Measurements from ENCODE around the gene PACS1. TPM values are rescaled to one million over a fixed set of nuclear protein-coding genes. Genes with fewer than 3 reads are reported as not detected.
"Not testable (repeated sequence)": the region's sequence is repeated elsewhere in the genome, so short reads cannot be mapped to it uniquely, and the experiment has no call there.

PACS1 gene
- total RNA-seq, 1 donor from 2014 or later: 74.4 TPM

DNA sequence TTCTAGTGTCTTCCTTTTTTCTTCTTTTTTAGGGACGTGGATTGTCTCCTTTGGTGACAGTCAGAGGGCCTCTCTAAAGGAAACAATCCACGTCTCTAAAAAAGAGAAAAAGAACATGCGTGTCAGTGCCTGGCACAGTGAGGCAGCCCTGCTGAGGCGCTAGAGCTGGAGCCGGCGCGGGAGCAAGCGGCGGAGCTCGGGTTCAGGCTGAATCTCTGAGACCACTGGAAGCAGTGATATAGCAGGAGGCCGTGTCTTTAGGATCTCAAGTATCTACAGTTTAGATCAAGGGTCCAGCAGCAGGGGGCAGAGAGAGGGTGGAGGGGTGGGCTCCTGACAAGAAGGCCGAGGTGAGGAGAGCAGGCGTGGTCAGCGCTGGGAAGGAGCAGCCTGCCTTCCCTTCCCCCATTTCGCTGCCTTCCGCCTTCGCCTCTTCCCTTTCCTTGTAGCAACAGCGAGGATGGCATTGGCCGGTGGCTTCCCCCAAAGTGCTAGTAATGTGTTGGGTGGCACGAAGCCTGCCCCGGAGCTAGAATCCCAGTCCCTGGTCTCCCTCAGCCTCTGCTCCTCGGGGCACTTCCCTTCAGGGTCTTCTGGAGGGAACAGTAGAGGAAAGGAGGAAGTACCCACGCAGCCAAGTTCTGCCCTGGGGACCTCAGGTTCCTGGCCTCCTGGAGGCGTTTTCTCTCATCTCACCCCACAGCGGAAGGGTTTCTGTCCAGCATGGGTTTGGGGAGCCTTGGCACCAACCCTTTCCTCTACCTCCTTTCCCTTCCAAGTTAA lies 170.1 kb downstream of the PACS1 start:
- DNase-seq (ENCODE audit: extremely low read depth, low read depth, low spot score): no peak

DNA sequence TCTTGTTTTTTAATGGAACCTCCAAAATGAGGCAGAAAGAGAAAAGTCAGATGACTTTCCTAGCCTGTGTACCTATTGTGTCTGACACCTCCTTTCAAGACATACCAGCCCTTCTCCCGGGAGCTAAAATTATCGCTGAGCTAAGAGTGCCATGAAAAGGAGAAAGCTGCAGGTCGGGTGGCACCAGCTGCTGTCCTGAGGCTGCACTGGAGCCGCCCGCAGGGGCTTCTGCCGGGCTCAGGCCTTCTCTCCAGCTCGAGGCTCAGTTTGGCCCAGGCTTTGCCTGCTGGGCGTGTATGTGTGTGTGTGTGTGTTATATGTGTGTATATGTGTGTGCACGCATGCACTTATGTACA lies 170.7 kb downstream of the PACS1 start:
- no peak for DNase-seq (ENCODE audit: extremely low read depth, low read depth, low spot score)

DNA sequence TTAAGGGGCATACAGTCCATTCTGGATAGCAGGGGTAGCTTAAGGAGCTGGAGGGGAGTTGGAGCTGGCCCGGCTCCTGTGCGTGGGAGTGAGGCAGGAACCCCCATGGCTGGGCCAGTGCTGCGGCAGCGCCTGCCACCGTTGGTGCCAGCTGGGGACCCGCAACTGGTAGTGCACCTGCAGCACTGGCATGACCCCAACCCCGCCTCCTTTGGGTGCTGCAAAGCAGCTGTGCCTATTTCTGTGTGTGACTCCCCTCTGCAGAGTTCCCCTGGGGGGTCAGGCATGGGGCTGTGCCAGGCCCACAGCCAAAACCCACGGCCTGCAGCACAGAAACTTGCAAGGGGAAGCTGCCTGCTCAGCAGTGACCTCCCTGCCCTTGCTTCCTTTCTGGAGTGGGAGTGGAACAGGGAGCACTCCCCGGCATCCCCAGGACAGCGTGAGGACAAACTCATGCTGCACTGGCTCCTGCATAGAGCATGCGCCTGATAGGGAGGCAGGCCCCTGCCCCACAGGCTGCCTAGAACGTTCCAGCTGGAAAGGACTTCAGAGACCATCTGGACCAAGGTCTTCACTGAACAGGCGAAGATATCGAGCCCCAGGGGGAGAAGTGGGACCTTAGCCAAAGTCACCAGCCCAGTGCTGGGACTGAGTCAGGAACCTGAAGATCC lies 172.2 kb downstream of the PACS1 start:
- DNase-seq (ENCODE audit: extremely low read depth, low read depth, low spot score): no peak

DNA sequence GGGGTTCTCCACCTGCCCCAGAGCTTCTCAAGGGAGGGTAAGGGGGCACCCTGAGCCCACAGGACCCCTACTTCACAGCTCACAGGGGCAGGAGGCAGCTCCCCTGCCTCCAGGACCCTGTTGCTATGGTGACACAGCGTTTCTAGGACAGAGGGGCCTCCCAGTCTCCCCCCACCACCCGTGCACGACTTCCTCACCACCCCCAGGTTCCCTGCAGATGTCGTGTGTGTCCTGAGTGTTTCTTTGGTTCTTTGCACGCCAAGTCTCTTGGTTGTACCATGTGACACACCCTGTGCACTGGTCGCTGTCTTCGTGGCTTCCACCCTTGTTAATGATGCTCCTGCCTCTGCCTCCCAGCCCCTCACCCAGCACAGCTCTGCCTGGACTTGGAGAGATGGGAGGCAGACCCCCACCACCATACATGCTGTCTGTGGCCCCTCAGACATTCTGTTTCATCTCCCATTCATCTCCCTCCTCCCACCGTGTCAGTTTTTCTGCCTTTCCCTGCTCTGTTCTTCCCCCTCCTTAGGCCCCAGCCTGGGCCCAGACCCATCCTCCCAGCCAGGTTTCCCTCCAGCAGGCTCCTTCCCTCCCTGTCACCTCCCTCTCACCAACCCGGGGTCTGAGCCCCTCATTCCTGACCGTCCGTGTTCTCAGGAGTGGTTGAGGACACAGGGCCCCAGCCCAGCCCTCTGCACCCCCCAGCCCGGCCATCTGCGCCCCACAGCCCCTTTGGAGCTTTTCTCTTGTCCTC lies 173.9 kb downstream of the PACS1 start:
- no peak for DNase-seq (ENCODE audit: extremely low read depth, low read depth, low spot score)

DNA sequence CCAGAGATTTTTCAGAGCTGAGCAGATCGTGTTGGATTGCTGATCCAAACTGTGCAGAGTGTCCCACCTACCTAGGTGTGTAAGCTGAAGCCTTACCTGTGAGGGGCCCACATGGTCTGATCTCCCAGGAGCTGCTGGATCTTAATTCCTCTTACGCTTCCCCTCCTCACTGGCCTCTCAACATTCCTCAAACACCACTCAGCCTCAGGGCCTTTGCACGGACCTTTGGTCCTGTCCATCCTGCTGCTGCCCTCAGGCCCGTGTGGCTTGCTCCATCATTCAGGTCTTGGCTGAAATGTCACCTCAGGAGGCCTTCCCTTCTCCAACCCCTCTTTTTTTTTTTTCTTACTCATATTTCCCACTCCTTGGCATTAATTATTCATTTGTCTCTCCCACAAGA lies 177.2 kb downstream of the PACS1 start:
- no peak for DNase-seq (ENCODE audit: extremely low read depth, low read depth, low spot score)

DNA sequence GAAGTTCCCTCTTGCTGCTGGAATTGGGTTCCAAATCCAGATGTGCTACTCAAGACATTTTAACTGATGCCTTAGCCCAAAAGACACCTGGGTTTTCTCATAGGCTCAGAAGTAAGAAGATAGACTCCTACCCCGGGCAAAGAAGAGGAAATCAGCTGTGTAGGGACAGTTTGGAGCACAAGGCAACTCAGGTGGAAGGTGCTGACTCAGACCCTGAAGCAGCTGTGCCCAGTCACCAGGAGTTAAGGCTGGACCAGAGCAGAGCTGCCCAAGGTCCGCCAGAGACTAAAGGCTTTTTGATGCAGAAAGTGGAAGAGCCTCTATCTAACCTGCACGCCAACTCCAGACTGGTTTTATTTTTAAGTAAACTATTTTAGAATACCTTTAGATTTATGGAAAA lies 177.7 kb downstream of the PACS1 start:
- DNase-seq (ENCODE audit: extremely low read depth, low read depth, low spot score): no peak

DNA sequence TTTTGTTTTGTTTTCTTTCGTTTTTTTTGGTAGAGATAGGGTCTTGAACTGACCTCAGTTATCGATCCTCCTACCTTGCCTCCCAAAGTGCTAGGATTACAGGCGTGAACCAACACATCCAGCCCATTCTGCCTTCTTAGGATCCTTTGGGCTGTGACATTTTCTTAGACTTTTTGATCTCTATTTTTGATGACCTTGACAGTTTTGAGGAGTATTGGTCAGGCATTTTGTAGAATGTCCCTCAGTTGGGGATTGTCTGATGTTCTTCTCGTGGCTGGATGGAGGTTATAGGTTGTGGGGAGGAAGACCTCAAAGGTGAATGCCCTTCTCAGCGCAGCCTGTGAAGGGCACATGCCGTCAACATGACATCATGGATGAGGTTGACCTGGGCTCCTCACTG lies 178.8 kb downstream of the PACS1 start:
- no peak for DNase-seq (ENCODE audit: extremely low read depth, low read depth, low spot score)

DNA sequence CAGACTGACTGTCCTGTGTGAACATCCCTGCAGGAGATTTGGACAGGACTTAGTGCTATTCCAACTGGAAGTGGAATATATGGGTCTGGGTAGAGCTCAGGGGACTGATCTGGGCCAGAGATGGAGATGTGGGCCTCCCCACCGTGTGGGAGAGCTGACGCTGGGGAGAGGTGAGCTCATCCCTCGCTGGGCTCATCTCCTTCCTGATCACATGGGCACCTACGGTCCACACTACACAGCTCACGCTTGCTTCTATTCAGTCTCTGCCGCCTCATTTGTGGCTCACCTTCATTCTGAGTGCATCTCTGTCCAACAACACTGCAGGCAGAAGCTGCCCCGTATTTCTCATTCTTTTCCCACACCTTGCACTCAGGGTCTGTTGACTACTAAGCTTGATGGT lies 181.7 kb downstream of the PACS1 start:
- DNase-seq (ENCODE audit: extremely low read depth, low read depth, low spot score): no peak

DNA sequence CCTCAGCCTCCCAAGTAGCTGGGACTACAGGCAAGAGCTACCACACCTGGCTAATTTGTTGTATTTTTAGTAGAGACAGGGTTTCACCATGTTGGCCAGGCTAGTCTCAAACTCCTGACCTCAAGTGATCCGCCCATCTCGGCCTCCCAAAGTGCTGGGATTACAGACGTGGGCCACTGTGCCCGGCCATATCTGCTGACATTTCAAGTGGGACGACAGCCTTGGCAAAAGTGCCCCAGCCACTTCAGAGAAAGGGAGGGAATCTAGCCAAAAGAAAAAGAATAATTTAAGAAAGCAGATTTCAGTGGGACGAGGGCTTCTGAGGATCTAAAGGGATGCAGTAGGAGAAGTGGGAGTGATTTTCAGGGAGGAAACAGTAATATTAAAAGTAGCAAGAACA lies 183.0 kb downstream of the PACS1 start:
- DNase-seq (ENCODE audit: extremely low read depth, low read depth, low spot score): not testable (repeated sequence)

DNA sequence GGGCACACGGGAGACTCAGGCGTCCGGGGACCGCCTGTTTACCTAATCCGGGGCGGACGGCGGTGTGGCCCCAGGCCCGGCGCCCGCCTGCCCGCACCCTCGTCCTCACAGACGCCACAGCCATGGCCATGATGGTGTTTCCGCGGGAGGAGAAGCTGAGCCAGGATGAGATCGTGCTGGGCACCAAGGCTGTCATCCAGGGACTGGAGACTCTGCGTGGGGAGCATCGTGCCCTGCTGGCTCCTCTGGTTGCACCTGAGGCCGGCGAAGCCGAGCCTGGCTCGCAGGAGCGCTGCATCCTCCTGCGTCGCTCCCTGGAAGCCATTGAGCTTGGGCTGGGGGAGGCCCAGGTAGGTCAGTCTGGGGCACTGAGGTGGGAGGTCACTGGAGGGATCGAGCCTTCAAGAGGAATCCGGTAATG lies 188.4 kb downstream of the PACS1 start:
- DNase-seq (ENCODE audit: extremely low read depth, low read depth, low spot score): no peak

DNA sequence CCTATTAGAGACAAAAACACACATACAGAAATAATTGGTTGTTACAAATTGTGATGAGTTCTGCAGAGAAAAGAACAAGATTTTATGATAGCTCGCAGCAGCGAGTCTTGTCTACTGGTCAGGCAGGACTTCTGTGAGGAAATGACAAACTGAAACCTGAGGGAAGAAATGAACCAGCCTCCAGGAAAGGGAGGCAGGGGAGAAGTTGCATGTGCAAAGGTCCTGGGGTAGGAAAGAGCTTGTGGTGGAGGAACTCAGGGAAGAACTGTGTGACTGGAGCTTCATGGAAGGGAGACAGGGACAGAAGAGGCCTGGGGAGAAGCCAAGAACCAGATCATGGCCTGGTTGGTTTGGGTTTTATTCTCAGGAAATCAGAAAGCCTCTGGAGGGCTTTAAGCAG lies 189.2 kb downstream of the PACS1 start:
- DNase-seq (ENCODE audit: extremely low read depth, low read depth, low spot score): no peak

DNA sequence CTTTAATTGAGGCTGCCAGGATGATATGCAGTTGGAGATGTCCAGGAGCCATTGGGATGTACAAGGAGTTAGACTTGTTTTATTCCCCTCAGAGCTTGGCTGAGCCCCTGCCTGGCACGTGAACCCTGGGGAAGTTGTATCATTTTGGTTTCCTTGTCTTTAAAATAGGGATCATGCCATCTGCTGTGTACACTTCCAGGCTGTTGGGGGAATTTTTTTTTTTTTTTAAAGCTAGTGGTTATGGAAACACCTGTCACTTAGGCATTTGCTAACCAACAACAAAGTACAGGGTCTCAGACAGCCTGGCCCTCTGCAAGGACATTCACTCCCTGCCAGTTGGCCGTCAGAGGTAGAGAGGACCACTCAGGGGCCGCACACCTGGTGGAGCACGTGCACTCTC lies 189.9 kb downstream of the PACS1 start:
- no peak for DNase-seq (ENCODE audit: extremely low read depth, low read depth, low spot score)

DNA sequence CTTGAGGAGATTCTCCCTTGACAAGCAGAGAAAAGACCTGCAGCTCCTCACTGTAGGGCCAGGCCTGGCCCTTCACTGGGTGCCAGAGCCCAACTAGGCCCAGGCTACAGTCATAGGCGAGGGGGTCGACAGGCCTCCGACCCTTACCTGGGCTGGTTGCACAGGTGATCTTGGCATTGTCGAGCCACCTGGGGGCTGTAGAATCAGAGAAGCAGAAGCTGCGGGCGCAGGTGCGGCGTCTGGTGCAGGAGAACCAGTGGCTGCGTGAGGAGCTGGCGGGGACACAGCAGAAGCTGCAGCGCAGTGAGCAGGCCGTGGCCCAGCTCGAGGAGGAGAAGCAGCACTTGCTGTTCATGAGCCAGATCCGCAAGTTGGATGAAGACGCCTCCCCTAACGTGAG lies 191.5 kb downstream of the PACS1 start:
- no peak for DNase-seq (ENCODE audit: extremely low read depth, low read depth, low spot score)

DNA sequence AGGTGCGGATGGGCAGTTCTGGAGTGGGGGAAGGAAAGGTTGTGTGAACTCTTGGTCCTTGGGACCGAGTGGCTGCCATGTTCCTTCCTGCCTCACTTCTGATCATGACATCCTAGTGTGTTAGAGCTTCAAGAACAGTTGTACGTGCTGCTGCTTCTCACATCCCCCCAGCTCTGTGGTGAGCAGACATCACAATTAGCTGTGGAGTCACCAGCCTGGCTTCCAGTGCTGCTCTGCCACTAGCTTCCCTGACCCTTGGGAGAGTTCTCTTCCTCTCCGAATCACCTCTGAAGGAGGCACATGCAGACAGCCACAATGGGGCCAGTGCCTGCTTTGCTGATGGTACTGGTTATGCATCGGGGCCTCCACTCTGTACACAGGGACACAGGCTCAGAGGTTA lies 192.1 kb downstream of the PACS1 start:
- no peak for DNase-seq (ENCODE audit: extremely low read depth, low read depth, low spot score)

DNA sequence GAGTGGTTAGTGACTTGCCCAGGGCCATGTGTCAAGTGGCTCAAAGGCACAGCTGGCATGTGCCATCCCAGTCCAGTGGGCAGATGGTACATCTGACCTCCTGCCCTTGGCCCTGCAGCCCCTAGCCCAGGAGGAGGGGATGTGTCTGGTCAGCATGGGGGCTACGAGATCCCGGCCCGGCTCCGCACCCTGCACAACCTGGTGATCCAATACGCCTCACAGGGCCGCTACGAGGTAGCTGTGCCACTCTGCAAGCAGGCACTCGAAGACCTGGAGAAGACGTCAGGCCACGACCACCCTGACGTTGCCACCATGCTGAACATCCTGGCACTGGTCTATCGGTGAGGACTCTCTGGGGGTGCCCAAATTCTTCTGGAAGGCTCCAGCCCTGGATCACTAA lies 192.6 kb downstream of the PACS1 start:
- no peak for DNase-seq (ENCODE audit: extremely low read depth, low read depth, low spot score)

DNA sequence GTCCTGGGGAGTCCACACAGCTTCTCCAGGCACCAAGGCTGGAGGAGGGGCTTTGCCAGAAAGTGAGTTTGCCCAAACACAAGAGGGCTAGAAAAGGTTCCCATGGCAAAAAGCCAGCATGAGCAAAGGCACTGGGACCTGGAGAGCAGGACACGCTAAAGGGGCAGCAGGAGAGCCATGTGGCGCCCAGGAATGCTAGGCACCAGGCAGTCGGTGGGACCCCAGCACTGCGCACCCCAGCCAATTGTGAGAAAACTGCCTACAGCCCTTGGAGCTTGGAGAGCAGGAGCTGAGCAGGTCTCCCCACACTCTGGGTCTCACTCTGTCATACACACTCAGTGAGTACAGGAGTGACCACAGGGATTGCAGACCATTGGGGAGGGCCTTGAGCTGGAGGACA lies 193.2 kb downstream of the PACS1 start:
- DNase-seq (ENCODE audit: extremely low read depth, low read depth, low spot score): no peak

DNA sequence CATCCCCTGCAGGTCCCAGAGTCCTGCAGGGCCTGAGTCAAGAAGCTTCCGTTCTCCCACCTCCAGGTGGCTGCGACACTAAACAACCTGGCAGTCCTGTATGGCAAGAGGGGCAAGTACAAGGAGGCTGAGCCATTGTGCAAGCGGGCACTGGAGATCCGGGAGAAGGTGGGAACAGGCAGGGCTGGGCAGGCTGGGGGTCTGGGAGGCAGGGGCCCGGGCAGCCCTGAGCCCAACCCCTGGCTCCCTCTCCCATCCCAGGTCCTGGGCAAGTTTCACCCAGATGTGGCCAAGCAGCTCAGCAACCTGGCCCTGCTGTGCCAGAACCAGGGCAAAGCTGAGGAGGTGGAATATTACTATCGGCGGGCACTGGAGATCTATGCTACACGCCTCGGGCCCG lies 193.7 kb downstream of the PACS1 start:
- DNase-seq (ENCODE audit: extremely low read depth, low read depth, low spot score): no peak

DNA sequence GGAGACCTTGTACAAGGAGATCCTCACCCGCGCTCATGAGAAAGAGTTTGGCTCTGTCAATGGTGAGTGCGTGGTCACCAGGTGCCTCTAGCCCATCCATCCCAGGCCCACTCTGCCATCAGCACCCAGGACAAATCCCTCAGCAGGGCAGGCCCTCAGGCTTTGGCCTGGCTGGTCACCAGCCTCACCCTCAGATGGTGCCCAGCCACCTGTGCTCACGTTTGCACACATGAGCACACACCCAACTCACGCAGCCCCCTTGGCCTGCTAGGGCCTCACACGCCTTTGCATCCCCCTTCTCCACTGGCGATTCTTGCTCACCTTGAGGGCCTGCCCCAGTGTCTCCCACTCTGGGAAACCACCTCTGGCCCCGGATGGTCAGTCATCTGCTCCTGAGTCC lies 194.3 kb downstream of the PACS1 start:
- no peak for DNase-seq (ENCODE audit: extremely low read depth, low read depth, low spot score)

DNA sequence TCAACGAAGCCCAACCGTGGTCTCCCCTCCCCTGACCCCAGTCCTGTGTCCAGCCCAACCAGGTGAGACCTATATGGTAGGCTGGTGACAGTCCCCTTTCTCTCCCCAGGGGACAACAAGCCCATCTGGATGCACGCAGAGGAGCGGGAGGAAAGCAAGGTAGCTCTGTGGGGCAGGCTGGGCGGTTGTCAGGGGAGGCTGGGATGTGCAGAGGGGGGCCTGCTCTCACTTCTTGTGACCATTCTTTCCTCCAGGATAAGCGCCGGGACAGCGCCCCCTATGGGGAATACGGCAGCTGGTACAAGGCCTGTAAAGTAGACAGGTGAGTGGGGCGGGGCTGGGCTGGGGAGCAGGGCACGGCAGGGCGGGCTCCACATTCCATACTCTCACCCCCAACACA lies 194.8 kb downstream of the PACS1 start:
- no peak for DNase-seq (ENCODE audit: extremely low read depth, low read depth, low spot score)

DNA sequence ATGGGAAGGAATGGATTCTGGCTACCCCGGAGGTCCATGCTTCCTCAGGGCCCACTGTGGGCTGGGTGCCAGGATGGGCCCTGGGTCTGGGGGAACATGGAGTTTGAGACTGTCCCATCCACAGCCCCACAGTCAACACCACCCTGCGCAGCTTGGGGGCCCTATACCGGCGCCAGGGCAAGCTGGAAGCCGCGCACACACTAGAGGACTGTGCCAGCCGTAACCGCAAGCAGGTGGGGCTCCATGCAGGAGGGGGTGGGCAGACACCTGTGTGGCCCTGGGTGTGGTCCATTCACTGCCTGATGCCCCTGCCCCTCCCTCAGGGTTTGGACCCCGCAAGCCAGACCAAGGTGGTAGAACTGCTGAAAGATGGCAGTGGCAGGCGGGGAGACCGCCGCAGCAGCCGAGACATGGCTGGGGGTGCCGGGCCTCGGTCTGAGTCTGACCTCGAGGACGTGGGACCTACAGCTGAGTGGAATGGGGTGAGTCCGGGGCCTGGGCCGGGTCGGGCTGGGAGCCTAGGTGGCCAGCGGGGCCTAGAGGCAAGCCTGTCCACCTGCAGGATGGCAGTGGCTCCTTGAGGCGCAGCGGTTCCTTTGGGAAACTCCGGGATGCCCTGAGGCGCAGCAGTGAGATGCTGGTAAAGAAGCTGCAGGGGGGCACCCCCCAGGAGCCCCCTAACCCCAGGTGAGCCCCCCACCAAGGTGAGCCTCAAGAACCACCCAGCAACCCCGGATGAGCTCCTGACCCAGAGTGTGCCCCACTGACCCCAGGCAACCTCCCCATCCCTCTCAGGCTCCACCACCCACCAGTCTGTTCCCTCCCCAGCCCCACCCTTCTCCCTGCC lies 195.7 kb downstream of the PACS1 start:
- no peak for DNase-seq (ENCODE audit: extremely low read depth, low read depth, low spot score)

Measured in glomerular endothelial cell (primary cell).